ENCODE data around the gene PRKG1. TPM values are rescaled to one million over a fixed set of nuclear protein-coding genes. Genes with fewer than 3 reads are reported as not detected.

PRKG1 gene
- total and polyA plus RNA-seq, 4 donors, result 0.46 to 5.1 (median 1.5) TPM

- no peaks in the 10 kb centered on the region for H3K4me1 ChIP-seq (ENCODE audit: control insufficient read depth in 4 of 4, insufficient read depth in 4 of 4, low read length in 3 of 4)
- H3K9ac ChIP-seq (ENCODE audit: low read depth in 1 of 2, low read length in 2 of 2), result no peak overlapping the region
- no peak for DNase-seq (ENCODE audit: low spot score)
- peaks cover 0 to 4% (median 0%) of the 10 kb centered on the region in 4 donors for H3K27me3 ChIP-seq (ENCODE audit: control insufficient read depth in 4 of 4, insufficient read depth in 4 of 4, low read length in 3 of 4)
- H3K36me3 ChIP-seq (ENCODE audit: control insufficient read depth in 4 of 4, insufficient read depth in 3 of 4, low read depth in 1 of 4, low read length in 3 of 4), result no peaks in the 10 kb centered on the region
- TF ChIP-seq EGR1 (IDR thresholded peaks at IDR 0.05; ENCODE audit: low read depth in 2 of 2) (no peak), SP1 (IDR thresholded peaks at IDR 0.05) (no peak), RAD21 (IDR thresholded peaks at IDR 0.05) (no peak)
- no peaks in the 10 kb centered on the region for H3K9me3 ChIP-seq (ENCODE audit: control insufficient read depth in 4 of 4, low read length in 3 of 4)
- 70% methylated on average over 1 of the region's 1 CpG for WGBS
- no peak overlapping the region for H3K27ac ChIP-seq (ENCODE audit: low read depth in 1 of 2, low read length in 2 of 2)
- no peak overlapping the region for H3K4me3 ChIP-seq (ENCODE audit: low read depth in 1 of 3, low read length in 3 of 3)
These were observed 291.8 kb downstream of the PRKG1 start for GRCh38 chr10:51366044-51366443.

GRCh38 chr10:51367127-51367526, 292.8 kb downstream of the PRKG1 start:
- Histone ChIP-seq H3K27me3 (ENCODE audit: control insufficient read depth in 4 of 4, insufficient read depth in 4 of 4, low read length in 3 of 4) (peaks cover 0 to 4% (median 0%) of the 10 kb centered on the region in 4 donors), H3K27ac (ENCODE audit: low read depth in 1 of 2, low read length in 2 of 2) (no peak overlapping the region), H3K36me3 (ENCODE audit: control insufficient read depth in 4 of 4, insufficient read depth in 3 of 4, low read depth in 1 of 4, low read length in 3 of 4) (no peaks in the 10 kb centered on the region), H3K9ac (ENCODE audit: low read depth in 1 of 2, low read length in 2 of 2) (no peak overlapping the region), H3K4me3 (ENCODE audit: low read depth in 1 of 3, low read length in 3 of 3) (no peak overlapping the region), H3K4me1 (ENCODE audit: control insufficient read depth in 4 of 4, insufficient read depth in 4 of 4, low read length in 3 of 4) (no peaks in the 10 kb centered on the region), H3K9me3 (ENCODE audit: control insufficient read depth in 4 of 4, low read length in 3 of 4) (no peaks in the 10 kb centered on the region)
- TF ChIP-seq RAD21 (IDR thresholded peaks at IDR 0.05) (no peak), ZBTB33 (IDR thresholded peaks at IDR 0.05) (no peak), YY1 (IDR thresholded peaks at IDR 0.05) (no peak), EGR1 (IDR thresholded peaks at IDR 0.05; ENCODE audit: low read depth in 2 of 2) (no peak), REST (IDR thresholded peaks at IDR 0.05) (no peak), SP1 (IDR thresholded peaks at IDR 0.05) (no peak), NR2F2 (IDR thresholded peaks at IDR 0.05) (no peak), RXRA (IDR thresholded peaks at IDR 0.05) (no peak), FOXA1 (IDR thresholded peaks at IDR 0.05) (no peak), HNF4G (IDR thresholded peaks at IDR 0.05) (no peak), HNF4A (conservative IDR thresholded peaks at IDR 0.05) (no peak), GABPA (IDR thresholded peaks at IDR 0.05 in 1 of 2, conservative IDR thresholded peaks at IDR 0.05 in 1 of 2) (no peak), TAF1 (conservative IDR thresholded peaks at IDR 0.05) (no peak), FOXA2 (IDR thresholded peaks at IDR 0.05) (no peak), ATF3 (IDR thresholded peaks at IDR 0.05) (no peak), JUND (IDR thresholded peaks at IDR 0.05) (no peak), CTCF (IDR thresholded peaks at IDR 0.05; ENCODE audit: low read depth, low read length, missing input control) (no peak), MAX (IDR thresholded peaks at IDR 0.05) (no peak)
- DNase-seq (ENCODE audit: low spot score), result no peak
- 39% methylated on average over 4 of the region's 4 CpGs for WGBS
